BE2C (cell line): ENCODE measurements around the gene PRSS53.

ENCODE experiments used
- DNase-seq: peaks from one replicate; pipeline ENCODE4 v3.0.0-alpha.2; 2020
- H3K27me3 ChIP-seq: fragments of 250-450 bp; sonication (Bioruptor Pico); 2 replicates; pipeline ENCODE4 v1.5.1; 2020; ENCODE audit warnings: mild to moderate bottlenecking
- H3K36me3 ChIP-seq: fragments of 250-450 bp; sonication (Bioruptor Pico); 2 replicates; pipeline ENCODE4 v1.5.1; 2020; ENCODE audit warnings: mild to moderate bottlenecking
- H3K4me1 ChIP-seq: fragments of 250-450 bp; sonication (Bioruptor Pico); 2 replicates; pipeline ENCODE4 v1.5.1; 2020
- H3K4me3 ChIP-seq: 2 replicates; pipeline ENCODE4 v1.5.1; 2011; ENCODE audit warnings: low read depth, low read length
- H3K9me3 ChIP-seq: fragments of 250-450 bp; sonication (Bioruptor Pico); 2 replicates; pipeline ENCODE4 v1.5.1; 2020
- CTCF ChIP-seq: IDR thresholded peaks from 2 replicates; pipeline ENCODE4 v1.5.1; 2012; ENCODE audit warnings: mild to moderate bottlenecking, low read depth, low read length

The PRSS53 gene

GRCh38 chr16:31087971-31088370 lies 772 bp downstream of the PRSS53 start:
- H3K27me3 ChIP-seq, result no peaks in the 10 kb centered on the region
- TF ChIP-seq CTCF, result no peak
- no peaks in the 10 kb centered on the region; the same call in 1 of the 2 replicates for H3K4me1 ChIP-seq
- DNase-seq, result no peak
- H3K9me3 ChIP-seq, result no peaks in the 10 kb centered on the region
- H3K36me3 ChIP-seq, result peaks cover 16% of the 10 kb centered on the region
- H3K4me3 ChIP-seq, result no peak overlapping the region

- Histone ChIP-seq H3K27me3 (no peaks in the 10 kb centered on the region), H3K4me3 (no peak overlapping the region), H3K4me1 (no peaks in the 10 kb centered on the region; the same call in 1 of the 2 replicates), H3K9me3 (no peaks in the 10 kb centered on the region), H3K36me3 (peaks cover 16% of the 10 kb centered on the region)
- no peak for DNase-seq
- TF ChIP-seq CTCF, result no peak
These were observed 1.3 kb downstream of the PRSS53 start for GRCh38 chr16:31087481-31087880.

GRCh38 chr16:31086629-31086906 lies 2.2 kb downstream of the PRSS53 start:
- peaks cover 16% of the 10 kb centered on the region for H3K36me3 ChIP-seq
- H3K9me3 ChIP-seq, result no peaks in the 10 kb centered on the region
- no peak for TF ChIP-seq CTCF
- no peak overlapping the region for H3K4me3 ChIP-seq
- no peak for DNase-seq
- no peaks in the 10 kb centered on the region; the same call in 1 of the 2 replicates for H3K4me1 ChIP-seq
- no peaks in the 10 kb centered on the region for H3K27me3 ChIP-seq

GRCh38 chr16:31085873-31086628 lies 2.7 kb downstream of the PRSS53 start:
- Histone ChIP-seq H3K36me3 (peaks cover 19% of the 10 kb centered on the region), H3K27me3 (no peaks in the 10 kb centered on the region), H3K4me1 (no peaks in the 10 kb centered on the region; the same call in 1 of the 2 replicates), H3K4me3 (no peak overlapping the region), H3K9me3 (no peaks in the 10 kb centered on the region)
- DNase-seq, result no peak
- TF ChIP-seq CTCF, result no peak

GRCh38 chr16:31085411-31085810 lies 3.3 kb downstream of the PRSS53 start:
- TF ChIP-seq CTCF, result no peak
- Histone ChIP-seq H3K9me3 (no peaks in the 10 kb centered on the region), H3K36me3 (peaks cover 19% of the 10 kb centered on the region), H3K4me1 (no peaks in the 10 kb centered on the region; the same call in 1 of the 2 replicates), H3K27me3 (no peaks in the 10 kb centered on the region), H3K4me3 (no peak overlapping the region)
- DNase-seq, result no peak

GRCh38 chr16:31084584-31085302 lies 4.0 kb downstream of the PRSS53 start:
- TF ChIP-seq CTCF, result no peak
- peaks cover 24% of the 10 kb centered on the region for H3K36me3 ChIP-seq
- DNase-seq, result no peak

More at GRCh38 chr16:31084584-31085302, 4.0 kb downstream of the PRSS53 start:
- Histone ChIP-seq H3K9me3 (no peaks in the 10 kb centered on the region), H3K4me3 (no peak overlapping the region), H3K27me3 (no peaks in the 10 kb centered on the region), H3K4me1 (no peaks in the 10 kb centered on the region; the same call in 1 of the 2 replicates)
